Mesendoderm (in vitro differentiated cells): ENCODE data around the gene BTBD1.

Experiments used
- DNase-seq: peaks from one replicate; pipeline ENCODE4 v3.0.0; 2013
- H2AK5ac ChIP-seq: 2 replicates; pipeline ENCODE4 v1.6.1; 2013; ENCODE audit warnings: low read length, inconsistent platforms
- H2BK120ac ChIP-seq: 2 replicates; pipeline ENCODE4 v1.6.1; 2013; ENCODE audit warnings: low read depth, mild to moderate bottlenecking, low read length, moderate library complexity, mixed read lengths
- H2BK15ac ChIP-seq: replicated peaks from 2 replicates; pipeline ENCODE4 v1.6.1; 2013; ENCODE audit warnings: low read depth, mild to moderate bottlenecking, moderate library complexity
- H2BK5ac ChIP-seq: 2 replicates; pipeline ENCODE4 v1.6.1; 2013; ENCODE audit warnings: low read length, inconsistent platforms
- H3K18ac ChIP-seq: 2 replicates; pipeline ENCODE4 v1.6.1; 2013; ENCODE audit warnings: mild to moderate bottlenecking, low read length, mixed read lengths
- H3K23ac ChIP-seq: one replicate; pipeline ENCODE4 v1.6.1; 2013; ENCODE audit warnings: low read length
- H3K27ac ChIP-seq: 2 replicates; pipeline ENCODE4 v1.5.1; 2013; ENCODE audit warnings: low read depth, mild to moderate bottlenecking, inconsistent platforms, low read length, moderate library complexity
- H3K27me3 ChIP-seq: 2 replicates; pipeline ENCODE4 v1.6.1; 2013; ENCODE audit warnings: low read length, control low read depth, mild to moderate bottlenecking, inconsistent platforms; ENCODE audit not compliant: insufficient read depth, poor library complexity
- H3K36me3 ChIP-seq: 2 replicates; pipeline ENCODE4 v1.6.1; 2013; ENCODE audit warnings: low read length, inconsistent platforms; ENCODE audit not compliant: control insufficient read depth, insufficient read depth
- H3K4ac ChIP-seq: one replicate; pipeline ENCODE4 v1.6.1; 2013; ENCODE audit warnings: low read depth, mild to moderate bottlenecking, low read length, moderate library complexity
- H3K4me1 ChIP-seq: 2 replicates; pipeline ENCODE4 v1.6.1; 2013; ENCODE audit warnings: low read depth, low read length, inconsistent platforms; ENCODE audit not compliant: control insufficient read depth
- H3K4me2 ChIP-seq: 2 replicates; pipeline ENCODE4 v1.6.1; 2013; ENCODE audit warnings: low read length
- H3K4me3 ChIP-seq: 2 replicates; pipeline ENCODE4 v1.5.1; 2013; ENCODE audit warnings: mild to moderate bottlenecking, low read length
- H3K56ac ChIP-seq: one replicate; pipeline ENCODE4 v1.6.1; 2013; ENCODE audit warnings: low read length
- H3K79me1 ChIP-seq: 2 replicates; pipeline ENCODE4 v1.6.1; 2013; ENCODE audit warnings: low read length, inconsistent platforms
- H3K79me2 ChIP-seq: 2 replicates; pipeline ENCODE4 v1.6.1; 2013; ENCODE audit warnings: mild to moderate bottlenecking, low read length; ENCODE audit not compliant: control insufficient read depth, insufficient read depth
- H3K9ac ChIP-seq: 2 replicates; pipeline ENCODE4 v1.6.1; 2013; ENCODE audit warnings: low read length, inconsistent platforms
- H4K5ac ChIP-seq: one replicate; pipeline ENCODE4 v1.6.1; 2013; ENCODE audit warnings: low read length
- H4K8ac ChIP-seq: one replicate; pipeline ENCODE4 v1.6.1; 2013; ENCODE audit warnings: low read depth, mild to moderate bottlenecking, control low read depth, low read length, moderate library complexity
- WGBS: extraction: QIAGEN DNeasy Blood & Tissue Kit; methylation state at CpG from one replicate; pipeline ENCODE4 v1.1.7; 2013; ENCODE audit warnings: low lambda C conversion rate, missing lambda C conversion rate; ENCODE audit not compliant: insufficient coverage; ENCODE audit errors: extremely low coverage; 5-methylcytosine and 5-hydroxymethylcytosine counted together

Gene BTBD1

DNA sequence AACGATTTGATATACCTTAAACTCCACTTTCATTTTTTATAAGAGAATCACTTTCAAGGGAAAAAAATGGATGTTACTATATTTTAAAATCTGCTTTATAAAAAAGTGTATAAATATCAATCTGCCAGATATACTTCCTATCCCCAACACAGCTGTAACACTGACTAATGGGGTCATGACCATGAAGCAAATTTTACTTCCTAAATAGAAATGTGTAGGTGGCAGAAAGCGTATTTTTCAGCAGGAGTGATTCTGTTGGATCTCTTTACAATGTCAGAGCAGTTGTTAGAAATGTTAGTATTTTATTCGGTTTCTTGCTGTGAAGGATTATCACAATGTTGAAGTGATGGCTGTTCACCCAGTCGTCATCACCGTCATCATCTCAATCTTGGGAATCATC, 50.1 kb downstream of the BTBD1 start:
- no peak overlapping the region for H4K8ac ChIP-seq
- no peak for DNase-seq
- H3K56ac ChIP-seq, result no peak overlapping the region
- no peak overlapping the region for H3K4me2 ChIP-seq
- no peak overlapping the region for H3K9ac ChIP-seq
- H3K18ac ChIP-seq, result no peak overlapping the region
- no peak overlapping the region for H2BK15ac ChIP-seq
- no peak overlapping the region for H3K4ac ChIP-seq
- H2BK120ac ChIP-seq, result no peak overlapping the region
- H3K79me2 ChIP-seq, result no peaks in the 10 kb centered on the region
- no peak overlapping the region for H2BK5ac ChIP-seq
- no peak overlapping the region for H2AK5ac ChIP-seq
- H3K23ac ChIP-seq, result no peak overlapping the region
- peaks cover 2% of the 10 kb centered on the region for H3K36me3 ChIP-seq
- H3K79me1 ChIP-seq, result no peaks in the 10 kb centered on the region
- no peak overlapping the region for H4K5ac ChIP-seq
- H3K27ac ChIP-seq, result no peak overlapping the region
- H3K4me3 ChIP-seq, result no peak overlapping the region
- H3K27me3 ChIP-seq, result no peaks in the 10 kb centered on the region
- no peaks in the 10 kb centered on the region for H3K4me1 ChIP-seq
- WGBS, result no CpG with 5 or more reads among the region's 5 CpGs

DNA sequence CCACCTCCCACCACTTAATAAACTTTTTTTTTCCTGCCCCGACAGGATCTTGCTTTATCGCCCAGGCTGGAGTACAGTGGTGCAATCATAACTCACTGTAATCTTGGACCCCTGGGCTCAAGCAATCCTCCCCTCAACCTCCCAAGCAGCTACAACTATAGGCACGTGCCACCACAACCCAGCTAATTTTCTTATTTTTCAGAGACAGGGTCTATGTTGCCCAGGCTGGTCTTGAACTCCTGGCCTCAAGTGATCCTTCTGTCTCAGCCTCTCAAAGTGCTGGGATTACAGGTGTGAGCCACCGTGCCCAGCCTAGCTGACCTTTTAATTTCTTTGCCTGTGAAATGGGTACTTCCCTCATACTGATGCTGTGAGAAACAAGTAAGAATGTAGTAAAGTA, 51.7 kb downstream of the BTBD1 start:
- Histone ChIP-seq H4K8ac (no peak overlapping the region), H3K56ac (no peak overlapping the region), H3K4ac (no peak overlapping the region), H3K27ac (no peak overlapping the region), H2BK15ac (no peak overlapping the region), H3K36me3 (peaks cover 2% of the 10 kb centered on the region), H3K4me1 (peaks cover 3% of the 10 kb centered on the region), H3K4me3 (no peak overlapping the region), H3K4me2 (no peak overlapping the region), H4K5ac (no peak overlapping the region), H3K79me2 (no peaks in the 10 kb centered on the region), H2BK120ac (no peak overlapping the region), H2AK5ac (no peak overlapping the region), H3K23ac (no peak overlapping the region), H3K18ac (no peak overlapping the region), H3K9ac (no peak overlapping the region), H3K79me1 (peaks cover 1% of the 10 kb centered on the region), H2BK5ac (no peak overlapping the region), H3K27me3 (no peaks in the 10 kb centered on the region)
- WGBS, result no CpG with 5 or more reads among the region's 4 CpGs
- no peak for DNase-seq

DNA sequence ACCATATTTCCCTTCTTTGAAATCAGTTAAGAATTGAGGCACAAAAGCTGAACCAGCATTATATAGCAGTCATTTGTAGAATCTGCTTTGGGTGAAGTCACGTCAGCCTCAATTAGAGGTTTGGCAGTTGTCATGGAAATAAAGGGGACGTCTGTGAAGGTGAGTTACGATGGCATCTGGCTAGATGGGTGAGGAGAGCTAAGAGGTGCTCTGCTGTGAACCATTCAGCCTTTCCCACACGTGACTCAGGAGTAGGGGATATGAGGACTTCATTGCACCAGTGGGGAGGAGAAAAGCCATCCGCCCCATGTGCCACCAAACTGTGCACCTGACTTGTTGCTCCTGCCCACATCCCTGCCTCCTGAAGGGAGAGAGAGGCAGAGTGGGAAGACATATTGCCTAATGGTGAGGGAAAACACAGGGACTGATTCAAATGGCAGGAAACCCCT, 52.8 kb downstream of the BTBD1 start:
- Histone ChIP-seq H2BK120ac (no peak overlapping the region), H3K4me3 (no peak overlapping the region), H3K4ac (no peak overlapping the region), H3K56ac (no peak overlapping the region), H3K36me3 (peaks cover 2% of the 10 kb centered on the region), H4K5ac (no peak overlapping the region), H3K4me1 (peaks cover 3% of the 10 kb centered on the region), H3K79me2 (peaks cover 2% of the 10 kb centered on the region), H3K27me3 (no peaks in the 10 kb centered on the region), H3K27ac (no peak overlapping the region), H2BK5ac (no peak overlapping the region), H2AK5ac (no peak overlapping the region), H3K79me1 (peaks cover 5% of the 10 kb centered on the region), H3K18ac (no peak overlapping the region), H3K4me2 (no peak overlapping the region), H4K8ac (no peak overlapping the region), H3K9ac (no peak overlapping the region), H3K23ac (no peak overlapping the region), H2BK15ac (no peak overlapping the region)
- no peak for DNase-seq
- no CpG with 5 or more reads among the region's 5 CpGs for WGBS

DNA sequence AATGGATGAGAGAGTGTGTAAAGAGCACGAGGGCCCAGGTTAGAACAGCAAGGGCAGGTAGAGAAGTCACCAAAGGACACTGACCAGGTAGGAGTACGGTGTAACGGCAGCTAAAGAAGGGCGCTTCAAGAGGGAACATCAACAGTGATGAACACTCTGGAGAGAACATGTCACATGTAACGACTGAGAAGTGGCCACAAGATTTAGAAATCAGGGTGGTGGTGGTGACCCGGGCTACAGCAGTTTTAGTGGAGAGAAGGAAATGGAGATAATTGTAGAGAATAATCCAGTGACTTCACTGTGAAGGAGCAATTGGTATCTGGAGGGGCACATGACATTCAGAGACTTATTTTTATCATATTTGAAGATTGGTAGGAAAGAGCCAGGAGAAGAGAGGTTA, 54.4 kb downstream of the BTBD1 start:
- no peak overlapping the region for H3K4ac ChIP-seq
- H2AK5ac ChIP-seq, result no peak overlapping the region
- H3K27me3 ChIP-seq, result no peaks in the 10 kb centered on the region
- H3K9ac ChIP-seq, result no peak overlapping the region
- H2BK120ac ChIP-seq, result no peak overlapping the region
- no peak overlapping the region for H4K5ac ChIP-seq
- H3K79me1 ChIP-seq, result peaks cover 5% of the 10 kb centered on the region
- no peak overlapping the region for H3K18ac ChIP-seq
- H3K27ac ChIP-seq, result no peak overlapping the region
- H3K79me2 ChIP-seq, result peaks cover 2% of the 10 kb centered on the region
- DNase-seq, result no peak
- no peak overlapping the region for H2BK15ac ChIP-seq
- no peak overlapping the region for H3K4me2 ChIP-seq
- no peak overlapping the region for H2BK5ac ChIP-seq
- WGBS, result no CpG with 5 or more reads among the region's 6 CpGs
- H3K56ac ChIP-seq, result no peak overlapping the region
- H3K23ac ChIP-seq, result no peak overlapping the region
- H3K4me1 ChIP-seq, result peaks cover 3% of the 10 kb centered on the region
- no peak overlapping the region for H4K8ac ChIP-seq
- H3K36me3 ChIP-seq, result no peaks in the 10 kb centered on the region
- H3K4me3 ChIP-seq, result no peak overlapping the region

DNA sequence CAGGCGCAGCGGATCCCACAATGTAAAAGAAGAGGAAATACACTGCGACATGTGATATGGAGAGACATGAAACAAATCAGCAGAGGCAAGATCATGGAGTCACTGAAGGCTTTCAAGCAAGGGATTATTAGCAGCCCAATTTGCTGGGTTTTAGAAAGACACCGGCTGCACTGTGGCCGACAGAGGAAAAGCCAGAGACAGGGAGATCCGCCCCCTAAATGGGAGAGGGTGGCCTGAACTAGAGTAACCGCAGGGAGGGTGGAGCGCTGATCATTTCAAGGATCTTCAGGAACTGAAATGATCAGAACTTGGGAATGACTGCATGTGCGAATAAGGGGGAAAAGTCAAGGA, 55.0 kb downstream of the BTBD1 start:
- Histone ChIP-seq H3K18ac (peak overlapping the region; percentile 44), H3K4ac (peak overlapping the region; percentile 83), H3K56ac (peak overlapping the region; percentile 88), H3K9ac (peak overlapping the region; percentile 73), H3K4me3 (no peak overlapping the region), H3K36me3 (no peaks in the 10 kb centered on the region), H3K79me1 (peaks cover 5% of the 10 kb centered on the region), H3K4me1 (peaks cover 3% of the 10 kb centered on the region), H2BK15ac (no peak overlapping the region), H3K27me3 (no peaks in the 10 kb centered on the region), H2AK5ac (no peak overlapping the region), H2BK5ac (no peak overlapping the region), H4K8ac (peak overlapping the region; percentile 31), H3K27ac (no peak overlapping the region), H3K23ac (no peak overlapping the region), H4K5ac (no peak overlapping the region), H2BK120ac (no peak overlapping the region), H3K79me2 (peaks cover 2% of the 10 kb centered on the region), H3K4me2 (peak overlapping the region; percentile 10)
- WGBS, result no CpG with 5 or more reads among the region's 9 CpGs
- DNase-seq, result no peak

DNA sequence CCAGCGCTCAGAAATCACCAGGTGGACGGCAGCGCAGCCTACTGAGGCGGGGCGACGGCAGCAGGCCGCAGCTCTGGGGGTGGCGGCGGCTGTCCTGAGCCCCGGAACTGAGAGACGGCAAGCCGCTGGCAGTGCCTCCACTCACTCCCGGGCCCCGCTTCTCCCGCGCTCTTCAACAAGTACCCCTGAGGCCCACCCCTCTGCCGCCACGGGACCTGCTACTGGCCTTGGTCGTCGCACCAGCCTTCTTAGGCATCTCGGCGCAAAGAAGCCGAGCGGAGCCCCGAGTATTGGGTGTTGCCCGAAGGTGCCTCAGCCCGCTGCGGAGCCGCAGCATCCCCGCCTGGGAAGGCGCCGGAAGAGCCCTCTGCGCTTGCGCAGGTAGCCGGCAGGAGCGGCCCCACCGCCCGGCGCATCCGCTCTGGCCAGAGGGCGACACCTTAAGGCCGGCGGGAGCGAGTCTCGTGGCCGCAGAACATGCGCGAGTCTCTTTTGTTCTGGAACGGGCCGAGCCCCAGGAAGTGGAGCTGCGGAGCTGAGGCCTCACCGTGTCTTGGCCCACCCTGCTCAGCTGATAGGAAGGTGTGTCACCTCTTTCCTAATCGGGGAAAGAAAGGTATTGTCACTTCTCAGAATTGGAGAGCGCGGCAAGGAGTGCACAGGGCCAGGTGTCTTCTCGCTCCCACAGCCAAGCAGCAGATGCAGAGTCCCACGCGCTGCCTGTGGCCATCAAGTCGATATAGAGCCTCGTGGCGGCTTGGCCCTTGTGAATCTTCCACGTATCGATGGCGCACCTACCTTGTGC, 55.6 kb downstream of the BTBD1 start, which contains the start of gene C15orf40:
Gene C15orf40 (minus strand): TSS at position 369 of the 805 bp plus-strand sequence. CDS start 32 bp downstream, at position 337.
- H2BK120ac ChIP-seq, result no peak within 1 kb of the TSS
- DNase-seq, result peak; percentile 96
- no peak within 1 kb of the TSS for H2BK5ac ChIP-seq
- WGBS, result no CpG with 5 or more reads among the region's 64 CpGs
- H4K5ac ChIP-seq, result no peak within 1 kb of the TSS
- H3K9ac ChIP-seq, result peak within 1 kb of the TSS; percentile 89
- H3K79me1 ChIP-seq, result peaks cover 5% of the 10 kb centered on the region
- H3K56ac ChIP-seq, result peak within 1 kb of the TSS; percentile 91
- H3K18ac ChIP-seq, result peak within 1 kb of the TSS; percentile 62
- H3K27me3 ChIP-seq, result no peaks in the 10 kb centered on the region
- H3K4me2 ChIP-seq, result peak within 1 kb of the TSS; percentile 55
- H3K79me2 ChIP-seq, result peaks cover 2% of the 10 kb centered on the region
- peak within 1 kb of the TSS; percentile 83 for H3K4ac ChIP-seq
- H2BK15ac ChIP-seq, result no peak within 1 kb of the TSS
- H3K36me3 ChIP-seq, result no peaks in the 10 kb centered on the region
- H4K8ac ChIP-seq, result peak within 1 kb of the TSS; percentile 31
- peak within 1 kb of the TSS; percentile 90 for H3K4me3 ChIP-seq
- no peak within 1 kb of the TSS for H2AK5ac ChIP-seq
- peaks cover 3% of the 10 kb centered on the region for H3K4me1 ChIP-seq
- H3K27ac ChIP-seq, result peak within 1 kb of the TSS; percentile 38
- no peak within 1 kb of the TSS for H3K23ac ChIP-seq
